IMR-90 (cell line): ENCODE results near the gene TGFA.

Experiments used
- BHLHE40 ChIP-seq: fragments of 150-350 bp; IDR thresholded peaks from 2 replicates; pipeline ENCODE4 v1.6.1; 2016; ENCODE audit warnings: mild to moderate bottlenecking, low read depth, low read length
- CEBPB ChIP-seq: IDR thresholded peaks from 2 replicates; pipeline ENCODE4 v1.6.1; 2012; ENCODE audit warnings: low read depth, low read length, improper control_type of control experiment
- CHD1 ChIP-seq: IDR thresholded peaks from 2 replicates; pipeline ENCODE4 v1.6.1; 2012; ENCODE audit warnings: low read depth, low read length, improper control_type of control experiment
- CTCF ChIP-seq: conservative IDR thresholded peaks from 2 replicates; pipeline ENCODE4 v1.5.1; 2012; ENCODE audit warnings: mild to moderate bottlenecking, low read depth, low read length, improper control_type of control experiment
- MAFK ChIP-seq: IDR thresholded peaks from 2 replicates; pipeline ENCODE4 v1.6.1; 2012; ENCODE audit warnings: low read depth, low read length, improper control_type of control experiment
- MXI1 ChIP-seq: IDR thresholded peaks from 2 replicates; pipeline ENCODE4 v1.6.1; 2012; ENCODE audit warnings: low read depth, mild to moderate bottlenecking, low read length, moderate library complexity, borderline replicate concordance
- NFE2L2 ChIP-seq: fragments of 150-350 bp; IDR thresholded peaks from 2 replicates; pipeline ENCODE4 v1.6.1; 2016; ENCODE audit warnings: low read depth, mild to moderate bottlenecking, low read length
- POLR2A ChIP-seq: IDR thresholded peaks from 2 replicates; pipeline ENCODE4 v1.6.1; 2012; ENCODE audit warnings: mild to moderate bottlenecking, low read depth, low read length
- RAD21 ChIP-seq: IDR thresholded peaks from 2 replicates; pipeline ENCODE4 v1.6.1; 2012; ENCODE audit warnings: low read length, improper control_type of control experiment
- RFX5 ChIP-seq: IDR thresholded peaks from 2 replicates; pipeline ENCODE4 v1.8.0; 2012; ENCODE audit warnings: low read depth, mild to moderate bottlenecking, low read length, moderate library complexity
- SMC3 ChIP-seq: fragments of 150-350 bp; IDR thresholded peaks from 2 replicates; pipeline ENCODE4 v1.6.1; 2016; ENCODE audit warnings: low read depth, mild to moderate bottlenecking, antibody characterized with exemption, low read length, moderate library complexity

GRCh38 chr2:70418514-70418913 is 135.1 kb downstream of the TGFA start:
- no peak for TF ChIP-seq CTCF
- no peak for TF ChIP-seq POLR2A
- TF ChIP-seq RAD21 = no peak
- TF ChIP-seq MAFK = no peak
- TF ChIP-seq CEBPB = no peak
- TF ChIP-seq SMC3 = no peak
- no peak for TF ChIP-seq CHD1
- no peak for TF ChIP-seq RFX5
- no peak for TF ChIP-seq BHLHE40
- TF ChIP-seq NFE2L2 = no peak
- no peak for TF ChIP-seq MXI1
